K562 (cell line): ENCODE results near the gene ALG13. TPM values are rescaled to one million over a fixed set of nuclear protein-coding genes. Genes with fewer than 3 reads are reported as not detected.
A peak's percentile ranks its signal among the peaks of the same experiment; 100 is the strongest.

Experiments used
- ESRRA ChIP-seq: fragments of 450-650 bp; IDR thresholded peaks from 2 replicates; pipeline ENCODE4 v1.6.1; 2014; ENCODE audit warnings: low read depth, mild to moderate bottlenecking, moderate library complexity, borderline replicate concordance
- GTF2F1 ChIP-seq: IDR thresholded peaks from 2 replicates; pipeline ENCODE4 v1.6.1; 2011; ENCODE audit warnings: low read depth, low read length, improper control_type of control experiment
- KHSRP ChIP-seq: fragments of 450-650 bp; IDR thresholded peaks from 2 replicates; pipeline ENCODE4 v1.6.1; 2017
- MTF1 ChIP-seq: fragments of 250-450 bp; sonication (Bioruptor Pico); IDR thresholded peaks from 2 replicates; pipeline ENCODE4 v1.9.0; 2021; ENCODE audit warnings: moderate library complexity, mild to moderate bottlenecking, inconsistent platforms, borderline replicate concordance
- MXI1 ChIP-seq: IDR thresholded peaks from 2 replicates; pipeline ENCODE4 v1.6.1; 2011; ENCODE audit warnings: low read depth, mild to moderate bottlenecking, improper control_type of control experiment, low read length
- NR3C1 ChIP-seq: sonication (generic); formaldehyde crosslinking; IDR thresholded peaks from 2 replicates; pipeline ENCODE4 v1.8.1; 2022; ENCODE audit warnings: missing genetic modification reagents
- RBM34 ChIP-seq: fragments of 200-400 bp; formaldehyde crosslinking; IDR thresholded peaks from 2 replicates; pipeline ENCODE4 v1.6.1; 2018; ENCODE audit warnings: low read length, borderline replicate concordance; ENCODE audit not compliant: insufficient read depth
- RERE ChIP-seq: sonication (generic); formaldehyde crosslinking; IDR thresholded peaks from 2 replicates; pipeline ENCODE4 v1.8.0; 2023; ENCODE audit warnings: missing genetic modification reagents, mild to moderate bottlenecking, borderline replicate concordance
- SIN3B ChIP-seq: fragments of 450-650 bp; IDR thresholded peaks from 2 replicates; pipeline ENCODE4 v1.6.1; 2017; ENCODE audit warnings: low read depth, mild to moderate bottlenecking, moderate library complexity
- ZBTB8A ChIP-seq: fragments of 450-650 bp; IDR thresholded peaks from 2 replicates; pipeline ENCODE4 v1.6.1; 2018; ENCODE audit warnings: mild to moderate bottlenecking, moderate library complexity; ENCODE audit not compliant: partially characterized antibody
- ZC3H8 ChIP-seq: fragments of 450-650 bp; IDR thresholded peaks from 2 replicates; pipeline ENCODE4 v1.6.1; 2017
- ZNF324 ChIP-seq: fragments of 250-450 bp; sonication (Bioruptor Pico); IDR thresholded peaks from 2 replicates; pipeline ENCODE4 v1.4.0; 2020; ENCODE audit warnings: mild to moderate bottlenecking
- ZNF407 ChIP-seq: fragments of 450-650 bp; IDR thresholded peaks from 2 replicates; pipeline ENCODE4 v1.6.1; 2016; ENCODE audit warnings: low read depth
- polyA plus RNA-seq, 8 experiments: library from polyadenylated mRNA; depleted of rRNA in 4 of 8; stranded (reverse) in 5 of 8; unstranded in 3 of 8; fragments of >200 nt; fragmentation: Nextera tagmentation in 2 of 8; fragmentation: Illumina TruSeq in 1 of 8; extraction: Ambion mirVana in 2 of 8; extraction: Trizol in 1 of 8; gene quantifications; 2 replicates each; pipeline versions ENCODE4 v1.2.1 to v1.2.3, GENCODE V29; 2011 to 2014; ENCODE audit warnings: inconsistent platforms in 1 of 8, missing spikeins in 1 of 8
- total RNA-seq, 7 experiments: library from RNA; depleted of rRNA in 6 of 7; stranded (reverse); fragments of >200 nt in 6 of 7; fragmentation: Illumina TruSeq in 2 of 7; extraction: Trizol in 2 of 7; gene quantifications; 2 replicates each; pipeline versions ENCODE4 v1.2.1 to v1.2.3, GENCODE V29; 2011 to 2021; ENCODE audit warnings: low replicate concordance in 1 of 7
- TF ChIP-seq, protein P1 (sequence below): sonication (generic); formaldehyde crosslinking; IDR thresholded peaks from 2 replicates; pipeline ENCODE4 v1.8.0; 2022; ENCODE audit warnings: mild to moderate bottlenecking, missing genetic modification reagents

The ALG13 gene
- total and polyA plus RNA-seq, 9 of the 15 experiments (the other 6 are each of a cell fraction or from before 2014, with no cell fraction given) = 40.3 to 117 (median 68.2) TPM

GRCh38 chrX:111680988-111681779, at the start of gene ALG13 (continued):
- TF ChIP-seq ZNF407 (no peak), GTF2F1 (no peak), RBM34 (no peak), ZC3H8 (no peak), ESRRA (0 out of 2 replicates have a peak, but pooled peaks have one; percentile 15), RERE (CRISPR knock-in tag) (no peak), KHSRP (no peak), MXI1 (no peak), SIN3B (peak; percentile 17; the same call in 1 of the 2 replicates), ZBTB8A (no peak), ZNF324 (CRISPR knock-in tag) (no peak), MTF1 (no peak), NR3C1 (no peak)
- TF ChIP-seq, protein P1, sequence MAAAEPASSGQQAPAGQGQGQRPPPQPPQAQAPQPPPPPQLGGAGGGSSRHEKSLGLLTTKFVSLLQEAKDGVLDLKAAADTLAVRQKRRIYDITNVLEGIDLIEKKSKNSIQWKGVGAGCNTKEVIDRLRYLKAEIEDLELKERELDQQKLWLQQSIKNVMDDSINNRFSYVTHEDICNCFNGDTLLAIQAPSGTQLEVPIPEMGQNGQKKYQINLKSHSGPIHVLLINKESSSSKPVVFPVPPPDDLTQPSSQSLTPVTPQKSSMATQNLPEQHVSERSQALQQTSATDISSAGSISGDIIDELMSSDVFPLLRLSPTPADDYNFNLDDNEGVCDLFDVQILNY (CRISPR knock-in tag) = no peak
